ENCODE data around the gene CADM1. TPM values are rescaled to one million over a fixed set of nuclear protein-coding genes. Genes with fewer than 3 reads are reported as not detected.

Gene CADM1
- total RNA-seq, 2 experiments from 2014 or later: 1.2 to 1.8 TPM

DNA sequence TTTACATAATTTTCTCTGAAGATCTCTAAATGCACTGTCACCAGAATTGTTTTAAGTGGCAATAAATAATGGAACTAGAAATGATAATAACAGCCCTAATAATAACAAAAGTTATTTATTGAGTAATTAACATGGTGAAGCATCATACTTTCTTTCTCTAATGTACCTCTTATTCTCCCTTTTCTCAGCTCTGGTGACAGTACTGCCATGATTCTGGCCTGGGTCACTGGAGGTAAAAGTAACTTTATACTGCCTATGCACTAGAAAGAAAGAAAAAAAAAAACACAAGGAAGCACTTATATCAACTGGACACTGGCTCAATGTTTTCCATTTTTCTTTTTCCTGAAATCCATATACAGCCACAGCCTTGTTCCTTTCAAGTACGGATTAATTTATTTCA lies 43.7 kb downstream of the CADM1 start:
- no peak overlapping the region for H3K27ac Mint-ChIP-seq
- no peaks in the 10 kb centered on the region for H3K9me3 Mint-ChIP-seq
- DNase-seq: no peak
- POLR2A ChIA-PET: no interaction called here
- H3K4me3 Mint-ChIP-seq: no peak overlapping the region
- no peak for ATAC-seq (ENCODE audit: low read depth)
- H3K27me3 Mint-ChIP-seq: peaks cover 2% of the 10 kb centered on the region
- no peaks in the 10 kb centered on the region for H3K36me3 Mint-ChIP-seq
- H3K4me1 Mint-ChIP-seq: no peaks in the 10 kb centered on the region

DNA sequence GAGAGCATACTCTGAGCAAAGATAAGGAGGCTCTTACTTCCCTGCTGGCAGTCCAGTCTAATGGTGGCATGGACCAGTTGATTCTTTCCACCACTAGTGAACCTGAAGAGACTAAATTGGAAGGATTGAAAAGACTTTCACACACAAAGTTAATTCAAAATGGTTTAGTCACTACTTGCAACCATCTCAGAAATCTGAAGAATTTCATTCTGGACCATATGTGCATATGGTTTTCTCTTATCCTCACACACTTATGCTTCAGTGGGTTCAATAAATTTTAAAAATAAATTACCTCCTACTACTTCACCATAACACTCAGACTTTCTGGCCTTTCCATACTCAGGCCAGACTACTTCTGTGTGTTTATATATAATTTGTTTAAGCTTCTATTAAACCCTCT lies 44.7 kb downstream of the CADM1 start:
- peaks cover 2% of the 10 kb centered on the region for H3K27me3 Mint-ChIP-seq
- no peaks in the 10 kb centered on the region for H3K36me3 Mint-ChIP-seq
- H3K4me1 Mint-ChIP-seq: no peaks in the 10 kb centered on the region
- no peaks in the 10 kb centered on the region for H3K9me3 Mint-ChIP-seq
- H3K27ac Mint-ChIP-seq: no peak overlapping the region
- DNase-seq (no peak), ATAC-seq (ENCODE audit: low read depth) (no peak)
- H3K4me3 Mint-ChIP-seq: no peak overlapping the region
- POLR2A ChIA-PET: no interaction called here

DNA sequence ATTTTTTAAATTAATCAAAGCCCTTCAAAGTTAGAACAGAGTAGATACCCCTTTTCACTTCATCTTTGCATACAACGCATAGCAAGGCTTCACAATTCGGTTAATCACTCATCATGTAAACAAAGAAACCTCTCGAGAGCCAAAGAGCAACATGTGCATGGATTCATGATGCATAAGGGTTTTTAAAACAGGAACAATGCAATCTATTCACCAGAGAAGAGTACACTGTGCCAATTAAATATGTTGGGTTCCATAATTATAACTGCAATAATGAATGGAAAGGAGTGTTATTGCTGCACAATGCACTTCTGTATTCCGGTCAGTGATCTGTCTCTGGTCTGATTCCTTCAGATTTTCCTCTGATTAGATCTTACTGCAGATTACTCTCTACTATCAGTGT lies 45.3 kb downstream of the CADM1 start:
- DNase-seq: no peak
- Mint-ChIP-seq H3K36me3 (no peaks in the 10 kb centered on the region), H3K4me3 (no peak overlapping the region), H3K27me3 (peaks cover 2% of the 10 kb centered on the region), H3K9me3 (no peaks in the 10 kb centered on the region), H3K27ac (no peak overlapping the region), H3K4me1 (no peaks in the 10 kb centered on the region)
- no peak for ATAC-seq (ENCODE audit: low read depth)
- POLR2A ChIA-PET: no interaction called here

DNA sequence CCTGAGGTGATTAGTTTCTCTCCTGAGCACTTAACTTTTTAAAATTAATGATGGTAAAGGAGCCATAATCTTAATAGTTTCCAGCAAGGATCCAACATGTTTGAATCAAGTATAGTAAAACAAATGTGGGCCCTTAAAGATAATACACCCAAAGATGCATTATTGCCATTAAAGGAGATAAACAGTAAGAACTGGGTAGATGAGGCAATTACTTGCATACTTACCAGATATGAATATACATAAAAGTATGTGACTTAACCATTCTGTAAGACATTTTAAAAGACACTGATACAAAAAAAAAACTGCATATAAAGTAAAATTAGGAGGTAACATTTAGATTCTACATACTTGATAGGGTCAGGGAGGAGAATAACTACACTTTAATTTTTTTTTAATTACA lies 48.2 kb downstream of the CADM1 start:
- Mint-ChIP-seq H3K27ac (no peak overlapping the region), H3K36me3 (no peaks in the 10 kb centered on the region), H3K9me3 (no peaks in the 10 kb centered on the region), H3K27me3 (no peaks in the 10 kb centered on the region), H3K4me1 (no peaks in the 10 kb centered on the region), H3K4me3 (no peak overlapping the region)
- POLR2A ChIA-PET: no interaction called here
- ATAC-seq (ENCODE audit: low read depth): no peak
- no peak for DNase-seq

DNA sequence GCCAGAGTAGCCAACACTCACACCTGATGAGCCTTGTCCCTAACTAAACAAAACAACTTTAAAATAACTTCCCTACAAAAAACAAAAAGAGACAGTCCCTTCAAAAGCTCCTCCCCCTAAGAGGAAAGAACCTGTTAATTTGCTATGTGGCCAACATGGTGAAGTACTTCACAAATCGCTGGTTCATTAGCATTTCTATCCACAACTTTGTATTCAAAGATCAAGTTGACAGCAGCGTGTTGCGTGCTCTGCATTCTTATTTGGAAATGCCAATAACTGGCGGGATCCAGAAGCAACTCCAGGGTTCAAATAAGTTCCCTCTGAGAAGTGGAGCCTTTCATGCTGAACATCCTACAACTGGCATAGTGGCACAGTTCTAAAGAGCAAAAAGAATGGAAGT lies 48.6 kb downstream of the CADM1 start:
- H3K4me3 Mint-ChIP-seq: no peak overlapping the region
- no peaks in the 10 kb centered on the region for H3K36me3 Mint-ChIP-seq
- ATAC-seq (ENCODE audit: low read depth): no peak
- no peak overlapping the region for H3K27ac Mint-ChIP-seq
- no peak for DNase-seq
- POLR2A ChIA-PET: no interaction called here
- H3K4me1 Mint-ChIP-seq: no peaks in the 10 kb centered on the region
- no peaks in the 10 kb centered on the region for H3K9me3 Mint-ChIP-seq
- H3K27me3 Mint-ChIP-seq: no peaks in the 10 kb centered on the region

DNA sequence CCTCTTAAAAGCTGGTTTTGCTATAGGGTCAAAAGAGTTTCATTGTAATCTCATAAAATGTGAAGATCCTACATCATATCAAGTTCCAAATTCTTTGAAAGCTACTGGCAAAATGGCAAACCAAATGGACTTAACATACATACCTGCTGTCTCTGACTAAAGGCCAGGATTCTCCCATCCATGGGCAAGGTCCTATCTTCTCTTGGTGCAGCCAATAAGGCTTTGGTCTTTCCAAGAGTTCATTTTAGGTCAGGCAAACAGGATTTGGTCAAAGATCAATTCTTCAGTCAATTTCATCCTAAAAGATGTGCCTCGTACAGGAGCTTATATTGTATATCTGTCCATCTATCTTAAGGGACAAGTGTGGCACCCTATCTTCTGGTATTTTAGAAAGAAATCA lies 49.7 kb downstream of the CADM1 start:
- H3K4me1 Mint-ChIP-seq: no peaks in the 10 kb centered on the region
- H3K27me3 Mint-ChIP-seq: no peaks in the 10 kb centered on the region
- DNase-seq: no peak
- H3K9me3 Mint-ChIP-seq: no peaks in the 10 kb centered on the region
- POLR2A ChIA-PET: no interaction called here
- no peaks in the 10 kb centered on the region for H3K36me3 Mint-ChIP-seq
- H3K27ac Mint-ChIP-seq: no peak overlapping the region
- no peak overlapping the region for H3K4me3 Mint-ChIP-seq
- no peak for ATAC-seq (ENCODE audit: low read depth)

DNA sequence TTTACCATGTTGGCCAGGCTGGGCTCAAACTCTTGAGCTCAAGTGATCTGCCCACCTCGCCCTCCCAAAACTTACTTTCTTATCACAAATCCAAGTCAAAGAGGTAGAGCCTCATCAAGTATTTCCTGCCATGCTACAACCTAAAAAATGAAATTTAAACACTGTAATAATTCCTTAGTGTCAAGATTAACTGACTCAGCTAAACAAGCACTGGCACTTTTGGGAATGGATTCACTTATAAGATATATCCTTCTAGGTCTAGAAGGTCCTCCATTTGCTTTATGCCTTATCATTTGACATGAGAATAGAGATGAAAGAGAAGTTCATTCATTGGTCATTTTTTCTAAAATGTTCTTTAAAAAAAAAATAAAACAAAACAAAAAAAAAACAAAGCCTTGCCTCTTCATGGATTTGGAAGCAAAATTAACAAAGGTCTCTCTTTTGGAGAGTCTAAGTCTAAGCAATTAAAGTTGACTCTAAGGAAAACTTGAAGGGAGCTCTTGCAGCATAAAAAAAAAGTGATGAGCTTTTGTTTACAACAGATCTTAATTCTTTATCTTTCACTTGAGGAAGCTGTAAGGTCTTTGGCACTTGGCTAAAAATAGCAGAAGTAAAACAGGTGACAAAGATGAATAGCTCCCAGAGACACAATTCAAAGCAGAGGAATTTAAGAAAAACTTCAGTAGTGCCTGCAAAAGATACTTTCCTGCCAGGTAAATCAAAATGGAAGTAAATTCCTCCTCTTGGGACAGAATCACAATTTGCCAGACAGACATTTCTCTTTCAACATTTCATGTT lies 50.3 kb downstream of the CADM1 start:
- no peak overlapping the region for H3K4me3 Mint-ChIP-seq
- no peaks in the 10 kb centered on the region for H3K4me1 Mint-ChIP-seq
- no peaks in the 10 kb centered on the region for H3K36me3 Mint-ChIP-seq
- ATAC-seq (ENCODE audit: low read depth) (no peak), DNase-seq (no peak)
- POLR2A ChIA-PET: no interaction called here
- no peaks in the 10 kb centered on the region for H3K9me3 Mint-ChIP-seq
- H3K27ac Mint-ChIP-seq: no peak overlapping the region
- no peaks in the 10 kb centered on the region for H3K27me3 Mint-ChIP-seq

DNA sequence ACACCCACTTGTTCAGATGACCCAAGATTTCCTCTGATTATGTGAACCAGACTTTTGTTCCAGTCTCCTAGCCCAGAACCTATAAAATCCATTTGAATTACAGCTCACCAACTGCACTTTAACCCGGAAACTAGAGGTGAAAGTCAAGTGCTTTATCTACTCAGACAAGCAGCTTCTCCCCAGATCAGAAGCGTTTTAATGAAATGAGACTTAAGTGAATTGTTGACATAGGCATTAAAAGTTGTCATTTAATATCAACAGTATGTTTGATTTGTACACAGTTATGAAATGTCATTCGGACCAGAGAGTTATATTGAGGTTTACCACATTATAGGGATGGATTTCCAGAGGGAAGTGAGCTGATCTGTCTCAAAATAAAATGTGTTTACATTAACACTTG lies 52.0 kb downstream of the CADM1 start:
- DNase-seq: no peak
- POLR2A ChIA-PET: no interaction called here
- Mint-ChIP-seq H3K27me3 (no peaks in the 10 kb centered on the region), H3K4me1 (no peaks in the 10 kb centered on the region), H3K36me3 (no peaks in the 10 kb centered on the region), H3K4me3 (no peak overlapping the region), H3K9me3 (peaks cover 3% of the 10 kb centered on the region), H3K27ac (no peak overlapping the region)
- ATAC-seq (ENCODE audit: low read depth): no peak

DNA sequence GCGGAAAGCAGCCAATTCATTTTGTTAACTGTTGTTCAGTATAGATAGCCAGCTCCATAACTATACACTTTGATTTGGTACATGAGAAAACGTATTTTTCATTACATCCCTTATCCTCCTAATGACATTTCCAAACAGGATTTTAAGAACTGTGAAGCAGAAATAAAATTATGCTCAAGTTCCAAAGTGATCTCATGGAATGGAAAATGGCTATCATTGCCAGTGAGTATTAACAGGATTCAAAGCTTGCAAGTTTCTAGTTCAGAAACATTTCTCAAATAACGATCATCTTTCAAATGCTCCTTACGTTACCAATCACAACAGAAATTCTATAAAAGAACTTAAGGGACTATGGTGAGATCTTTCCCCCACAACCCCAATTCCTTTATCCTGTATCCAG lies 53.7 kb downstream of the CADM1 start:
- Mint-ChIP-seq H3K27me3 (no peaks in the 10 kb centered on the region), H3K4me3 (no peak overlapping the region), H3K4me1 (no peaks in the 10 kb centered on the region), H3K27ac (no peak overlapping the region), H3K36me3 (no peaks in the 10 kb centered on the region), H3K9me3 (peaks cover 4% of the 10 kb centered on the region)
- ATAC-seq (ENCODE audit: low read depth) (no peak), DNase-seq (no peak)
- POLR2A ChIA-PET: no interaction called here

DNA sequence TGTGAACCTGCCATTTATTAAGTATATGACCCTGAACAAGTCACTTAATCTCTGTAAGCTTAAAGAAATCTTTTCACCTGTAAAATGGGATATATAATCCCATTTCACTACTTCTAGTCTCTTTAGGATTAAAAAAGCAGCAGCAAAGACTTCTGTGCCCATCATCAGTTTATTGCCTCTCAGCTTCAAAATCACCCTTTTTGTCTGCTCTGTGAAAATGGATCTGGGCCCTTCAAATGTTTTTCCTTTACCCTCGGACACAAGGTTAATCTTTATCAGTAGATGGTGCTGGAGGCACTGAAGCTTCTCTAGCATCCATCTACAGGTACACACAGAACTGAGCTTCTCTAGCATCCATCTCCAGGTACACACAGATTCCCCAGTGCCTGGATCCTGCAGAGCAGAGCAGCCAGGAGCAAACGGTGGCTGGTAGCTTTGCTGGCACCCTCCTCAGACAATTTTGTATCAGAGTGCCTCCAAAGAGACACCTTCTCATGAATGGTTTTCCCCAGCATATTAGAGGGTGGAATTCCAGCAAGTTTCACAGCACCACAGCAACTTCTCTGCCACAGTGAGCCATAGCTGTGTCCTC lies 56.8 kb downstream of the CADM1 start:
- Mint-ChIP-seq H3K27me3 (no peaks in the 10 kb centered on the region), H3K27ac (no peak overlapping the region), H3K9me3 (peaks cover 4% of the 10 kb centered on the region), H3K36me3 (no peaks in the 10 kb centered on the region), H3K4me3 (no peak overlapping the region), H3K4me1 (no peaks in the 10 kb centered on the region)
- POLR2A ChIA-PET: no interaction called here
- DNase-seq: no peak
- no peak for ATAC-seq (ENCODE audit: low read depth)

DNA sequence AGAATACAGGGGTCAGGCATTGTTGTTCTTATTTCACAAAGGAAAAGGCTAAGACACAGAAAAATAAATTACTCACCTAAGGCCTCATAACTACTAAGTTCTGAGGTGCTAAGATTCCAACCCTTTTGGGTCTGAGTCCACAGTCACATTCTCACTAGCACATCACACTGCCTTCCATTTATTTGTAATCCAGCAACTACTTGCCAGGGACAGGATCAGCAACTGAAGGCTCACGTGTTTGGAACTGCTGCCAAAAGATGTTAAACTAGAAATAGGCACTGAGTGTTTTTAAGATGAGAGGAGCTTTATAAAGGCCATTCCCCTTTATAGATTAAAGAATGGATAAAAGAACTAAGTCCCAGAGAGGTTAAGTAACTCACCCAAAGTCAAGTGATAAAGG lies 58.0 kb downstream of the CADM1 start:
- no peaks in the 10 kb centered on the region for H3K36me3 Mint-ChIP-seq
- H3K4me3 Mint-ChIP-seq: no peak overlapping the region
- no peaks in the 10 kb centered on the region for H3K27me3 Mint-ChIP-seq
- POLR2A ChIA-PET: no interaction called here
- ATAC-seq (ENCODE audit: low read depth) (no peak), DNase-seq (no peak)
- H3K9me3 Mint-ChIP-seq: peaks cover 4% of the 10 kb centered on the region
- H3K27ac Mint-ChIP-seq: no peak overlapping the region
- H3K4me1 Mint-ChIP-seq: no peaks in the 10 kb centered on the region

DNA sequence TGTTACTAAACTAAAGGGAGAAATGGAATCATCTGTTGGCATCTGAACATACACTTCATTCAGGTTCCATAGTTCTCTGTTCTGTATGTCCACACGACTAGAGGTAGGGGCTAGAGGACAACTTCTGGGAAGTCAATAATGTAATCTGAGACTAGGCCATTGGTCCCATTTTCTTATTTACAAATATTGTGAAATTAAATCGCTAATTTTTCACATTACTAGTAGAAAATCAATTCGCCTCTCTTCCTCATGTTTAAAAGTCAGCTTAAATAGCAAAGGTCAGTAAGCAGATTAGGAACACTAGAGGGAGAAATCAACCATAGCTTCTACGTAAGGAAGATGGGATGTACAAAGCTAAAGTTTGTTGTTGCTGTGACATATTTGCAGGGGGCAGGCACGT lies 59.7 kb downstream of the CADM1 start:
- H3K27ac Mint-ChIP-seq: no peak overlapping the region
- no peaks in the 10 kb centered on the region for H3K27me3 Mint-ChIP-seq
- ATAC-seq (ENCODE audit: low read depth) (no peak), DNase-seq (no peak)
- POLR2A ChIA-PET: no interaction called here
- no peaks in the 10 kb centered on the region for H3K36me3 Mint-ChIP-seq
- peaks cover 4% of the 10 kb centered on the region for H3K9me3 Mint-ChIP-seq
- no peaks in the 10 kb centered on the region for H3K4me1 Mint-ChIP-seq
- no peak overlapping the region for H3K4me3 Mint-ChIP-seq

DNA sequence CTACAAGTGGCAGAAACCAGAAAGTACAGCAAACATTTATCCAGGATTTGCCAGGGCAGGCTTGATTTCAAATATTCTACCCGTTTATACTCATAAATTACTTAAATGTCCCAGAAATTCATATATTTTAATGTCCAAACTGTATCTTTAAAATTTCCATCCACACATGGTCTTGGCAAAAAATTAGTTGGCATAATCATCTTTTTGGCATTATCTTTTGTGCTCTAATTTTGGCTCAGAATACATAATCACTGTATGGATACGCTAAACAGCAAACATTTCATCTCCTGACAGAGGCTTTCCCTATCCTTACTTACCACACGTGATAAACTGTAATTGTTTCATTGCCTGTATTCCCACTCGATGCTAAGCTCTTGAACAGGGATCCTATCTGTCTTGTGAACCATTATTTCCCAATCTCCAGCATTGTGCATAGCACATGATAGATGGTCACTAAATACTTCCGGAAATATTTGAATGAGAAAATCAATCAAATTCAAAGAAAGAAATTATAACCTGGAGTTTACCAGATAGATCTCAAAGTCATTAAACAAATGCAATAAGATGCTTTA lies 64.2 kb downstream of the CADM1 start:
- H3K9me3 Mint-ChIP-seq: no peaks in the 10 kb centered on the region
- H3K27ac Mint-ChIP-seq: no peak overlapping the region
- POLR2A ChIA-PET: no interaction called here
- no peak overlapping the region for H3K4me3 Mint-ChIP-seq
- H3K4me1 Mint-ChIP-seq: no peaks in the 10 kb centered on the region
- DNase-seq (no peak), ATAC-seq (ENCODE audit: low read depth) (no peak)
- no peaks in the 10 kb centered on the region for H3K27me3 Mint-ChIP-seq
- H3K36me3 Mint-ChIP-seq: no peaks in the 10 kb centered on the region

DNA sequence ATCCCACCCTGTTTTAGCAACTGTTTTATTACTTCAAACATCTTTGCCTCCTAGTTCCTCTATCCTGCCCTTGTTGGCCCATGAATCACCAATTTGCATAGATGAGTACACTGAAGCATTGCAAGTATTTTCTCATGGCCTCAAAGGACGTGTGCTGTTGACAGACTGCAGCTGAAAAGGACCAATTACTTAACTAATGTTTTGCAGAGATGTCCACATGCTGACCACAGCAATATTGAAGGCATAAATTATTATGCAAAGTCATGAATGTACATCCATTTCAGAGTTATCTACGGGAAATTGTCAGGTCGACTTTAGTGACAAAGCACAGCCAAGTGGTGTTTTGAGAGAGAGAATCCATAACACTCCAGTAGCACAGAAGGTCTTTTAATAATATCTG lies 64.8 kb downstream of the CADM1 start:
- Mint-ChIP-seq H3K27ac (no peak overlapping the region), H3K27me3 (no peaks in the 10 kb centered on the region), H3K4me3 (no peak overlapping the region), H3K4me1 (no peaks in the 10 kb centered on the region), H3K9me3 (no peaks in the 10 kb centered on the region), H3K36me3 (no peaks in the 10 kb centered on the region)
- DNase-seq: no peak
- no peak for ATAC-seq (ENCODE audit: low read depth)
- POLR2A ChIA-PET: no interaction called here
